Measurements from ENCODE around the gene SORBS2.

DNA sequence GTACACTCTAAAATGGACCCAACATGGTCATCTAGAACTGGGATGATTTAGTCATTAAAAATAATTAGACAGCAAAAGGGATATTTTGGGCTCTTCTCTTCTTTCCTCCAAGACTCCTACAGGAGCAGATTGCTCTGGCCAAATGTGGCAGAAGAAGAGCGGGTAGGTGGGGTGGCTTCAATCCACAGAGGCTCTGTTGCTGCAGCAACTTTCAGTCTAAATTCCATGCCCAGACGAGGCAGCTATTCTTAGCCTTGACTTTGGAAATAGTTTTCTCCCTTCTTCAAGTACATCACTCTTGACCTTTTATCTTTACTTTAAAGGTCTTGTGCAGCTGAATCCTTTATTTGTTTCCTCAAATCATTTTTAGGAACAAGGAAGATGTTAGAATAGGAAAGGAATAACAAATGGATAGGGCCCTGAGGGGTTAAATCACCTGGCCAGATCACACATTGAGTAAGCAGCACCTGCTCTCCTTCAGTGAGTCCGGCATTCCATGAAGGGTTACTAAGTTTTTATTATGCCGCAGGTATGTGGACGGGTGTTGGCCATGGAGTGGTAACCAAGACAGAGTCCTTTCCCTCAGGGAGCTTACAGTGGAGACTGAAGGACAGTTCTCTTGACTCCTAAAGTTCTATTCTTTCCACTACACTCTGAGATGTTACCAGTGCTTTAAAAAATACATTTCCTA lies 19.3 kb upstream of the SORBS2 start:
- TF ChIP-seq, protein P1, sequence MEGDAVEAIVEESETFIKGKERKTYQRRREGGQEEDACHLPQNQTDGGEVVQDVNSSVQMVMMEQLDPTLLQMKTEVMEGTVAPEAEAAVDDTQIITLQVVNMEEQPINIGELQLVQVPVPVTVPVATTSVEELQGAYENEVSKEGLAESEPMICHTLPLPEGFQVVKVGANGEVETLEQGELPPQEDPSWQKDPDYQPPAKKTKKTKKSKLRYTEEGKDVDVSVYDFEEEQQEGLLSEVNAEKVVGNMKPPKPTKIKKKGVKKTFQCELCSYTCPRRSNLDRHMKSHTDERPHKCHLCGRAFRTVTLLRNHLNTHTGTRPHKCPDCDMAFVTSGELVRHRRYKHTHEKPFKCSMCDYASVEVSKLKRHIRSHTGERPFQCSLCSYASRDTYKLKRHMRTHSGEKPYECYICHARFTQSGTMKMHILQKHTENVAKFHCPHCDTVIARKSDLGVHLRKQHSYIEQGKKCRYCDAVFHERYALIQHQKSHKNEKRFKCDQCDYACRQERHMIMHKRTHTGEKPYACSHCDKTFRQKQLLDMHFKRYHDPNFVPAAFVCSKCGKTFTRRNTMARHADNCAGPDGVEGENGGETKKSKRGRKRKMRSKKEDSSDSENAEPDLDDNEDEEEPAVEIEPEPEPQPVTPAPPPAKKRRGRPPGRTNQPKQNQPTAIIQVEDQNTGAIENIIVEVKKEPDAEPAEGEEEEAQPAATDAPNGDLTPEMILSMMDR (IDR thresholded peaks at IDR 0.05) = no peak
- TF ChIP-seq POLR2A (IDR thresholded peaks at IDR 0.05) = no peak
